HEK293T (cell line): ENCODE measurements around the gene MYH16.

Source experiments
- CTCF ChIA-PET: fragments of 350-600 bp; formaldehyde crosslinking; extraction: SDS; loops from one replicate; lab custom pipeline; 2021; ENCODE audit warnings: antibody characterized with exemption, inconsistent platforms; lab: Yijun Ruan, JAX
- POLR2A ChIA-PET: fragments of 350-600 bp; formaldehyde crosslinking; extraction: SDS; loops from one replicate; lab custom pipeline; 2020; ENCODE audit warnings: antibody characterized with exemption, inconsistent platforms; lab: Yijun Ruan, JAX
- DNase-seq: peaks from one replicate; pipeline ENCODE4 v3.0.0; 2012; ENCODE audit warnings: mixed read lengths; ENCODE audit errors: extremely low spot score
- ARNT ChIP-seq: fragments of 450-650 bp; IDR thresholded peaks from 2 replicates; pipeline ENCODE4 v1.6.1; 2017; ENCODE audit warnings: mild to moderate bottlenecking
- BHLHE40 ChIP-seq: fragments of 450-650 bp; IDR thresholded peaks from 2 replicates; pipeline ENCODE4 v1.6.1; 2016; ENCODE audit warnings: mild to moderate bottlenecking, moderate library complexity, borderline replicate concordance
- CTBP1 ChIP-seq: fragments of 450-650 bp; IDR thresholded peaks from 2 replicates; pipeline ENCODE4 v1.6.1; 2016; ENCODE audit warnings: borderline replicate concordance
- ELF4 ChIP-seq: fragments of 450-650 bp; IDR thresholded peaks from 2 replicates; pipeline ENCODE4 v1.6.1; 2017; ENCODE audit warnings: antibody characterized with exemption
- FOXA1 ChIP-seq: fragments of 450-650 bp; IDR thresholded peaks from 2 replicates; pipeline ENCODE4 v1.6.1; 2016; ENCODE audit warnings: mild to moderate bottlenecking
- FOXK2 ChIP-seq: fragments of 450-650 bp; IDR thresholded peaks from 2 replicates; pipeline ENCODE4 v1.6.1; 2016; ENCODE audit warnings: mild to moderate bottlenecking
- FOXM1 ChIP-seq: fragments of 450-650 bp; IDR thresholded peaks from 2 replicates; pipeline ENCODE4 v1.6.1; 2017; ENCODE audit warnings: mild to moderate bottlenecking, borderline replicate concordance
- HDGF ChIP-seq: fragments of 450-650 bp; IDR thresholded peaks from 2 replicates; pipeline ENCODE4 v1.6.1; 2017; ENCODE audit warnings: antibody characterized with exemption, borderline replicate concordance
- L3MBTL2 ChIP-seq: fragments of 450-650 bp; conservative IDR thresholded peaks from 2 replicates; pipeline ENCODE4 v1.6.1; 2016; ENCODE audit warnings: mild to moderate bottlenecking
- LEF1 ChIP-seq: fragments of 450-650 bp; IDR thresholded peaks from 2 replicates; pipeline ENCODE4 v1.6.1; 2017; ENCODE audit warnings: mild to moderate bottlenecking, borderline replicate concordance
- NFRKB ChIP-seq: fragments of 450-650 bp; IDR thresholded peaks from 2 replicates; pipeline ENCODE4 v1.6.1; 2016; ENCODE audit warnings: mild to moderate bottlenecking, moderate library complexity
- SP1 ChIP-seq: fragments of 450-650 bp; IDR thresholded peaks from 2 replicates; pipeline ENCODE4 v1.6.1; 2017
- SUZ12 ChIP-seq: fragments of 450-650 bp; IDR thresholded peaks from 2 replicates; pipeline ENCODE4 v1.6.1; 2016; ENCODE audit warnings: mild to moderate bottlenecking
- TARDBP ChIP-seq: fragments of 450-650 bp; IDR thresholded peaks from 2 replicates; pipeline ENCODE4 v1.6.1; 2016
- ZNF384 ChIP-seq: fragments of 450-650 bp; IDR thresholded peaks from 2 replicates; pipeline ENCODE4 v1.6.1; 2016
- TF ChIP-seq, protein P1 (sequence below): fragments of 450-650 bp; IDR thresholded peaks from 2 replicates; pipeline ENCODE4 v1.6.1; 2016

Gene MYH16

DNA sequence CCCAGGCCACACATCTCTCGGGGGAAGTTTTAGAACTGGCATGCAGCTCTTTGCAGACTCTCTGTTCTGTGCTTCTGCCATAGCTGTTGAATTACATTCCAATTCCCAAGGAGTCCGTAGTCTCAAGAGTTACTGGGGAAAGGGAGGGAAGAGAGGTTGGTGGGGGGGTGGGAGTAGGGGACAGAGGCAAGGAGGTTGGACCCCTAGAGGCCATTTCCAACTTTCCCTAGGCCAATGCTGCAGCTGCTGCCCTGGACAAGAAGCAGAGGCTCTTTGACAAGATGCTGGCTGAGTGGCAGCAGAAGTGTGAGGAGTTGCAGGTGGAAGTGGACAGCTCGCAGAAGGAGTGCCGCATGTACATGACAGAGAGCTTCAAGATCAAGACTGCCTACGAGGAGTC lies 23.8 kb downstream of the MYH16 start:
- no peak for TF ChIP-seq FOXK2
- TF ChIP-seq ARNT = no peak
- TF ChIP-seq, protein P1, sequence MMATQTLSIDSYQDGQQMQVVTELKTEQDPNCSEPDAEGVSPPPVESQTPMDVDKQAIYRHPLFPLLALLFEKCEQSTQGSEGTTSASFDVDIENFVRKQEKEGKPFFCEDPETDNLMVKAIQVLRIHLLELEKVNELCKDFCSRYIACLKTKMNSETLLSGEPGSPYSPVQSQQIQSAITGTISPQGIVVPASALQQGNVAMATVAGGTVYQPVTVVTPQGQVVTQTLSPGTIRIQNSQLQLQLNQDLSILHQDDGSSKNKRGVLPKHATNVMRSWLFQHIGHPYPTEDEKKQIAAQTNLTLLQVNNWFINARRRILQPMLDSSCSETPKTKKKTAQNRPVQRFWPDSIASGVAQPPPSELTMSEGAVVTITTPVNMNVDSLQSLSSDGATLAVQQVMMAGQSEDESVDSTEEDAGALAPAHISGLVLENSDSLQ = no peak
- CTCF ChIA-PET = interaction anchor here (0.7 kb wide), 1 partner anchor 124 kb away, joined by 5 read pairs; no protein-coding TSS in a partner anchor
- no peak for DNase-seq
- POLR2A ChIA-PET = interaction anchor here (1.3 kb wide), 1 partner anchor 29 kb away, joined by 3 read pairs; no protein-coding TSS in a partner anchor

DNA sequence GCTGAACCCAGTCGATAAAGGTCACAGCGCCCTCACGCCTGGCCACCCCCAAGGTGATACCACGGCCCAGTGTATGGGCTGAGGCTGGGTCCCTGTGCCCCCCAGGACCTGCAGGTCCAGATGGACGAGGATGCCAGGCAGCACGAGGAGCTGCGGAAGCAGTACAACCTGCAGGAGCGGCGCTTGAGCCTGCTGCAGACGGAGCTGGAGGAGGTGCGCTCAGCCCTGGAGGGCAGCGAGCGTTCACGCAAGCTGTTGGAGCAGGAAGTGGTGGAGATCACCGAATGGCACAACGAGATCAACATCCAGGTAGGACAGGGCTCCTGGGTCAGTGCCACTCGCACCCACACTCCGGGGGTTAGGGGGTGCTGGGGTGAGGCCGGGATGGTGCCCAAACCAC lies 28.9 kb downstream of the MYH16 start:
- DNase-seq = no peak
- TF ChIP-seq ELF4 = no peak
- no peak for TF ChIP-seq FOXA1
- no peak for TF ChIP-seq CTBP1
- TF ChIP-seq LEF1 = no peak
- ChIA-PET CTCF (no interaction called here), POLR2A (no interaction called here)

DNA sequence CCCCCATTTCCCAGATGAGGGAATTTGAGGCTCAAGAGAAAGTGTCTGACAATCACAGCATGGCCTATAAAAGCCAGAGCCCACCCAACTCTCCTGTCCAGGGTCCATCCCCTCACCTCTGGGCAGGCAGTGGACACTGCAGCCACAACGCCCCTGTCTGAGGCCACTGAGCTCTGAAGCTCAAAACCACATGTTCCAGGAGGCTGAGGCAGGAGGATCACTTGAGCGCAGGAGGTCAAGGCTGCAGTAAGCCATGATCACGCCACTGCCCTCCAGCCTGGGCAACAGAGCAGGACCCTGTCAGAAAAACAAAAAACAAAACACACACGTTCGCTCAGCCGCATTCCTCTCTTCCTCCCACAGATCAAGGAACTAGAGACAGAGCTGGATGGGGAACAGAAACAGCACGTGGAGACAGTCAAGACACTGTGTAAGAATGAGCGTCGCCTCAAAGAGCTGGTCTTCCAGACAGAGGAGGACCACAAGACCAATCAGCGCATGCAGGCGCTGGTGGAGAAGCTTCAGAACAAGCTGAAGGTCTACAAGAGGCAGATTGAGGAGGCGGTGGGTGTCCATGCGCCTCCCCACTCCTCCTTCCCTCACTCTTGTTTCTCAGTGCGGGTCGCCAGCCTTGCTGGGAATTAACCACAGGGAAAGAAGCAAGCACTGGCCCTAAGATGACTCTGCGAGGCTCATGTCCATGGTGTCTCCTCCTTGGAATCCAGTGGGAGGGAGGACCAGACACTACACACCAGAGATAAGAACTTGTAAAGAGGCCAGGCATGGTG lies 33.0 kb downstream of the MYH16 start:
- ChIA-PET CTCF (interaction anchor here (0.7 kb wide), 1 partner anchor 560 kb away, joined by 7 read pairs; no protein-coding TSS in a partner anchor), POLR2A (interaction anchor here (1.1 kb wide), 1 partner anchor 19 kb away, joined by 3 read pairs; no protein-coding TSS in a partner anchor)
- DNase-seq = no peak
- TF ChIP-seq ARNT = no peak
- no peak for TF ChIP-seq HDGF
- no peak for TF ChIP-seq NFRKB
- no peak for TF ChIP-seq ZNF384
- no peak for TF ChIP-seq LEF1
- no peak for TF ChIP-seq FOXA1
- no peak for TF ChIP-seq L3MBTL2
- TF ChIP-seq, protein P1 = no peak
- no peak for TF ChIP-seq TARDBP
- TF ChIP-seq SP1 = no peak
- no peak for TF ChIP-seq ELF4
- no peak for TF ChIP-seq FOXM1
- TF ChIP-seq CTBP1 = no peak
- no peak for TF ChIP-seq FOXK2
- TF ChIP-seq BHLHE40 = no peak
- no peak for TF ChIP-seq SUZ12

DNA sequence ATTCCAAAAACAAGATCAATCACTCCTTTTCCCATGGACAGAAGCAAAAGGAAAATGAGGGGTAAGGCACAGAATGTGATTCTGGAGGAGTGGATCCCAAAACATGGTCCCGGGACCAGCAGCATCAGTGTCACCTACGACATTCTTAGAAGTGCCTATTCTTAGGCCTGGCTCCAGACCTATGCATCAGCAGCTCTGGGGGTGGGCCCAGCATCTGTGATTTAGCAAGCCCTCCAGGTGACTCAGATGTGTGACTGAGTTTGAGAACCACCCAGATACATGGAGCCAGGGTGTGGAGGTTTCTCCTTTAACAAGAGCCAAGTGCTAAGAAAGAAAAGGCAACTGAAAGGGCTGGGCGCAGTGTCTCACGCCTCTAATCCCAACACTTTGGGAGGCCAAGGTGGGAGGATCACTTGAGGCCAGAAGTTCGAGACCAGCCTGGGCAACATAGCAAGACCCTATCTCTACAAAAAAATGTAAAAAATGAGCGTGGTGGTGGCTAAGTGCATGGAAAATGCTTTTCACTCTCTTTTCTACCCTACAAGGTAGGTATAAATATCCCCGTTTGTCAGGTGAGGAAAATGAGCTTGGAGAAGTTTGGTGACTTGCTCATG lies 35.9 kb downstream of the MYH16 start:
- no peak for DNase-seq
- POLR2A ChIA-PET = no interaction called here
- CTCF ChIA-PET = no interaction called here
- TF ChIP-seq ARNT = no peak
- no peak for TF ChIP-seq SP1
- no peak for TF ChIP-seq FOXK2
- no peak for TF ChIP-seq CTBP1
- TF ChIP-seq HDGF = no peak
- no peak for TF ChIP-seq ELF4
- TF ChIP-seq TARDBP = no peak
- TF ChIP-seq FOXM1 = no peak
- no peak for TF ChIP-seq SUZ12
- no peak for TF ChIP-seq FOXA1
- no peak for TF ChIP-seq L3MBTL2
- no peak for TF ChIP-seq NFRKB

DNA sequence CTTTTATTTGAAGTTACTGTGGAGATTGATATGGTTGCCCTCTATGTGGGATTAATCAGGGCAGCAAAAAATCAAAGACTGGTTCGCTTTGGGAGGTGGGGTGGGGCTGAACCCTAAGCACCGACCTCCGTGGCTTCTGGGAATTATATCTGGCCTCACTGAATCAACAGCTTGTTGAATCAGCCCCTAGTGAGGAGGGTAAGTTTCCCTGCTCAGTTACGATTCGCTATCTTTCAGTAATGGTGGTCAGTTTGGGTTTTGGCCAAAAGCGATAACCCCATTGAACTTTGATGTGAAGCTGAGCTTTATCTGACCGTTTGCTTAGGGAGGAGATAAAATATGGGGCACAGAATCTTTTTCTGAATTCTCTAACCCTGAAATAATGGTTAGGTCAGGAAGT lies 36.5 kb downstream of the MYH16 start:
- CTCF ChIA-PET = no interaction called here
- DNase-seq = no peak
- no peak for TF ChIP-seq BHLHE40
- TF ChIP-seq FOXA1 = no peak
- no peak for TF ChIP-seq ARNT
- no peak for TF ChIP-seq HDGF
- TF ChIP-seq, protein P1 = no peak
- no peak for TF ChIP-seq FOXK2
- no peak for TF ChIP-seq SP1
- TF ChIP-seq L3MBTL2 = no peak
- no peak for TF ChIP-seq LEF1
- TF ChIP-seq CTBP1 = no peak
- TF ChIP-seq TARDBP = no peak
- TF ChIP-seq ELF4 = no peak
- TF ChIP-seq FOXM1 = no peak
- TF ChIP-seq SUZ12 = no peak
- POLR2A ChIA-PET = no interaction called here

DNA sequence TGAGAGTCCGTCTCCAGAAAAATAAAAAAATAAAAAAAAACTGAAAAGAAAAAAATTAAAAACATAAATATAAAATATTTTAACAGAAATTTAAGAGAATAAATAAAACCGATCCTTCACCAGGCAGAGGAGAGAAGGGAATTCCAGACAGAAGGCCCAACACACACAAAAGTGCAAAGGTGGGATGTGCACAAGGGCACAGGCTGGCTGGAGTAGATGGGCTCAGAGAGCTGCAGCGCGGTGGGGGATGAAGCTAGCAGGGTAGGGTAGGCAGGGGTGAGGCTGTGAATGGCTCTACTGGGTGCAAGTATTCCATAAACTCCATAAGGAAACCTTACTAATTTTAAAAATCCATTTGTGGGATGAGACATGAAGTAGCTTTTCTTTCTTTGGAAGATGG lies 37.4 kb downstream of the MYH16 start:
- POLR2A ChIA-PET = interaction anchor here (0.7 to 2.4 kb wide), 2 partner anchors 15 to 39 kb away, joined by 4 to 8 read pairs; partner anchors contain the start of gene ARPC1A
- TF ChIP-seq, protein P1 = no peak
- TF ChIP-seq FOXM1 (no peak), LEF1 (no peak), SP1 (no peak), ARNT (no peak), SUZ12 (no peak), NFRKB (no peak), FOXK2 (no peak), ELF4 (no peak), CTBP1 (no peak), TARDBP (no peak)
- CTCF ChIA-PET = no interaction called here
- no peak for DNase-seq
